KG1 (cell line): ENCODE data around the gene KRTAP9-7.
A peak's percentile ranks its signal among the peaks of the same experiment; 100 is the strongest.

Experiments used
- DNase-seq: peaks from one replicate; lab custom pipeline; 2025; lab: John Stamatoyannopoulos, UW

The KRTAP9-7 gene

GRCh38 chr17:41322094-41322902, 46.8 kb downstream of the KRTAP9-7 start:
- peak; percentile 5 for DNase-seq

GRCh38 chr17:41322903-41323895, 47.7 kb downstream of the KRTAP9-7 start:
- no peak for DNase-seq

- DNase-seq = no peak
Measured at GRCh38 chr17:41324180-41325075, 48.9 kb downstream of the KRTAP9-7 start.

GRCh38 chr17:41325126-41325525, 49.6 kb downstream of the KRTAP9-7 start:
- no peak for DNase-seq

- no peak for DNase-seq
Measured at GRCh38 chr17:41325611-41326010, 50.1 kb downstream of the KRTAP9-7 start.
